Mesenchymal stem cell (in vitro differentiated cells and primary cell): ENCODE data around the gene MED29.

Experiments
- DNase-seq: peaks from one replicate; pipeline ENCODE4 v3.0.0-alpha.2; 2013
- H2AFZ ChIP-seq: one replicate; pipeline ENCODE4 v1.6.1; 2013; ENCODE audit warnings: low read depth, mild to moderate bottlenecking, control low read depth, inconsistent platforms, low read length, moderate library complexity
- H2AK5ac ChIP-seq: 2 replicates; pipeline ENCODE4 v1.6.1; 2013; ENCODE audit warnings: low read length, moderate library complexity, mild to moderate bottlenecking, inconsistent platforms; ENCODE audit not compliant: severe bottlenecking
- H2BK120ac ChIP-seq: one replicate; pipeline ENCODE4 v1.6.1; 2013; ENCODE audit warnings: low read depth, mild to moderate bottlenecking, inconsistent platforms, low read length, moderate library complexity
- H2BK12ac ChIP-seq, 2 experiments: one replicate each; pipeline ENCODE4 v1.6.1; 2013; ENCODE audit warnings: inconsistent platforms in 2 of 2, low read length in 2 of 2, mild to moderate bottlenecking in 2 of 2, moderate library complexity in 2 of 2, control low read depth in 1 of 2
- H2BK15ac ChIP-seq: one replicate; pipeline ENCODE4 v1.6.1; 2013; ENCODE audit warnings: mild to moderate bottlenecking, low read depth, inconsistent platforms; ENCODE audit not compliant: poor library complexity, severe bottlenecking
- H2BK5ac ChIP-seq: 2 replicates; pipeline ENCODE4 v1.6.1; 2013; ENCODE audit warnings: low read depth, mild to moderate bottlenecking, low read length, control low read depth, inconsistent platforms; ENCODE audit not compliant: poor library complexity, severe bottlenecking
- H3K14ac ChIP-seq, 2 experiments: one replicate each; pipeline ENCODE4 v1.6.1; 2013; ENCODE audit warnings: inconsistent platforms in 2 of 2, low read length in 2 of 2, control low read depth in 1 of 2, mild to moderate bottlenecking in 1 of 2, moderate library complexity in 1 of 2
- H3K18ac ChIP-seq, 2 experiments: one replicate each; pipeline ENCODE4 v1.6.1; 2013; ENCODE audit warnings: inconsistent platforms in 2 of 2, low read length in 2 of 2, control low read depth in 1 of 2, low read depth in 1 of 2, mild to moderate bottlenecking in 1 of 2
- H3K23ac ChIP-seq, 2 experiments: one replicate each; pipeline ENCODE4 v1.6.1; 2013; ENCODE audit warnings: inconsistent platforms in 2 of 2, low read length in 2 of 2, mild to moderate bottlenecking in 2 of 2, moderate library complexity in 2 of 2, control low read depth in 1 of 2
- H3K27ac ChIP-seq: 2 replicates; pipeline ENCODE4 v1.5.1; 2013; ENCODE audit warnings: mild to moderate bottlenecking, moderate library complexity, low read length, control low read depth, inconsistent platforms; ENCODE audit not compliant: poor library complexity, severe bottlenecking
- H3K27me3 ChIP-seq, 2 experiments: 2 replicates each; pipeline versions ENCODE4 v1.6.1 to v1.7.0; 2013; ENCODE audit warnings: low read length in 2 of 2, mild to moderate bottlenecking in 2 of 2, moderate library complexity in 2 of 2, control low read depth in 1 of 2, inconsistent platforms in 1 of 2; ENCODE audit not compliant: control insufficient read depth in 1 of 2, insufficient read depth in 1 of 2
- H3K36me3 ChIP-seq, 2 experiments: 2 replicates each; pipeline versions ENCODE4 v1.6.1 to v1.7.0; 2013; ENCODE audit warnings: low read length in 2 of 2, control low read depth in 1 of 2, inconsistent platforms in 1 of 2, low read depth in 1 of 2, mild to moderate bottlenecking in 1 of 2; ENCODE audit not compliant: insufficient read depth in 2 of 2, control insufficient read depth in 1 of 2
- H3K4ac ChIP-seq, 2 experiments: one replicate each; pipeline ENCODE4 v1.6.1; 2013; ENCODE audit warnings: inconsistent platforms in 2 of 2, low read length in 2 of 2, mild to moderate bottlenecking in 2 of 2, moderate library complexity in 2 of 2, control low read depth in 1 of 2, low read depth in 1 of 2
- H3K4me1 ChIP-seq: 2 replicates; pipeline ENCODE4 v1.6.1; 2013; ENCODE audit warnings: low read depth, low read length, control low read depth; ENCODE audit not compliant: control insufficient read depth, insufficient read depth
- H3K4me2 ChIP-seq: 2 replicates; pipeline ENCODE4 v1.6.1; 2013; ENCODE audit warnings: low read length, mild to moderate bottlenecking, inconsistent platforms; ENCODE audit not compliant: poor library complexity, severe bottlenecking
- H3K4me3 ChIP-seq, 2 experiments: 2 replicates each; pipeline versions ENCODE4 v1.5.1 to v1.7.0; 2013; ENCODE audit warnings: low read length in 2 of 2, mild to moderate bottlenecking in 2 of 2, control low read depth in 1 of 2, low read depth in 1 of 2; ENCODE audit not compliant: insufficient read depth in 1 of 2
- H3K79me1 ChIP-seq: replicated peaks from 2 replicates; pipeline ENCODE4 v1.6.1; 2013; ENCODE audit warnings: mild to moderate bottlenecking, control low read depth, low read length, inconsistent platforms; ENCODE audit not compliant: poor library complexity, severe bottlenecking
- H3K9ac ChIP-seq: 2 replicates; pipeline ENCODE4 v1.7.0; 2013; ENCODE audit warnings: mild to moderate bottlenecking, low read length, moderate library complexity
- H3K9me3 ChIP-seq: 2 replicates; pipeline ENCODE4 v1.7.0; 2013; ENCODE audit warnings: mild to moderate bottlenecking, low read length; ENCODE audit not compliant: control insufficient read depth
- H4K8ac ChIP-seq: one replicate; pipeline ENCODE4 v1.6.1; 2013; ENCODE audit warnings: inconsistent platforms, mild to moderate bottlenecking, low read length, moderate library complexity
- H4K91ac ChIP-seq: one replicate; pipeline ENCODE4 v1.6.1; 2013; ENCODE audit warnings: mild to moderate bottlenecking, low read length, inconsistent platforms
- WGBS: methylation state at CpG from one replicate; pipeline ENCODE4 v1.1.7; 2013; ENCODE audit warnings: mixed read lengths; 5-methylcytosine and 5-hydroxymethylcytosine counted together

MED29 gene

DNA sequence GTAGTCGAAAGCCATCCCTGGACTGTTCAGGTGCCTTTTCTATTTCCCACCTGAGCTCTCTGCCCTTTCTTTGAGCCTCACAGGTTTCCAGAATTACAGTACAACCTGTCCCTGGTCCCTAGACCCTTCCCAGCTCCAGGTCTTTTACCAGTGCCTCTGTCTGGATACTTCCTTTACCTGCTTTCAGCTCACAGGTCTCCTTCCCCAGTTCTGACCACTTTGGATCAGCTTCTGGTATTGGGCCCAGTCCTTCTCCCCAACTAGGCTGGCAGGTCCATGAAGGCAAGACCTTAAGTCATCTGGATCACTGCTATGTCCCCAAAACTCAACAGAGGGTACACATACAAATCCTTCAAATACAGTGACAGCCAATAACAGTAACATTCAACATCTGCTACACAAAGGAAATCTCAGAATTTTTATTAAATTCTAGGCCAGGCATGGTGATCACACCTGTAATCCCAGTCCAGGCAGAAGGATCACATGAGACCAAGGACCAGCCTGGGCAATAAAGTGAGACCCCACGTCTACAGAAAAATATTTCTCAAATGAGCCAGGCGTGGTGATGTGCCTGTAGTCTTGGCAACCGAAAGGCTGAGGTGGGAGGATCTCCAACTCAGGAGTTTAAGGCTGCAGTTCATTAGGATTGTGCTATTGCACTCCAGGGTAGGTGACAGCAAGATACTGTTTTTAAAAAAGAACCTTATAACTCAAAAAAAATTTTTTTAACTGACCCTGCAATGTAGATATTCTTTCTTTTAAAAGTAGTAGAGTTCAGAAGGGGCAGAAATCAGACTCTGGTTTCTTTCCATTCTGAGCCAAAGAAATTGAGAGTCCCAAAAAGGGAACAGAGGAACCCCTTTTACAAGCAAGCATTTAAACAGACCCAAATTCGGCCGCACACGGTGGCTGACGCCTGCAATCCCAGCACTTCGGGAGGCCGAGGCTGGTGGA, 43.2 kb downstream of the MED29 start:
- no peak overlapping the region for H2AFZ ChIP-seq
- no peak overlapping the region for H3K23ac ChIP-seq
- peak overlapping the region; percentile 99 for H3K9ac ChIP-seq
- H3K27ac ChIP-seq: no peak overlapping the region
- no peak overlapping the region for H2BK5ac ChIP-seq
- no peak overlapping the region for H2AK5ac ChIP-seq
- no peaks in the 10 kb centered on the region for H3K9me3 ChIP-seq
- H3K4me2 ChIP-seq: peak overlapping the region; percentile 59
- no peak overlapping the region for H4K8ac ChIP-seq
- no peak overlapping the region for H3K18ac ChIP-seq
- H3K14ac ChIP-seq: no peak overlapping the region
- DNase-seq: peak; percentile 27
- H3K27me3 ChIP-seq: no peaks in the 10 kb centered on the region
- H4K91ac ChIP-seq: no peak overlapping the region
- H3K4me3 ChIP-seq: peak overlapping the region; percentile 18 to 99
- H2BK120ac ChIP-seq: no peak overlapping the region
- H3K4me1 ChIP-seq: peaks cover 31% of the 10 kb centered on the region
- no peak overlapping the region for H3K4ac ChIP-seq
- WGBS: 81% methylated on average over 10 of the region's 10 CpGs
- H3K79me1 ChIP-seq: peaks cover 13% of the 10 kb centered on the region
- peaks cover 33 to 35% of the 10 kb centered on the region in 2 experiments for H3K36me3 ChIP-seq
- H2BK12ac ChIP-seq: no peak overlapping the region
- H2BK15ac ChIP-seq: no peak overlapping the region

DNA sequence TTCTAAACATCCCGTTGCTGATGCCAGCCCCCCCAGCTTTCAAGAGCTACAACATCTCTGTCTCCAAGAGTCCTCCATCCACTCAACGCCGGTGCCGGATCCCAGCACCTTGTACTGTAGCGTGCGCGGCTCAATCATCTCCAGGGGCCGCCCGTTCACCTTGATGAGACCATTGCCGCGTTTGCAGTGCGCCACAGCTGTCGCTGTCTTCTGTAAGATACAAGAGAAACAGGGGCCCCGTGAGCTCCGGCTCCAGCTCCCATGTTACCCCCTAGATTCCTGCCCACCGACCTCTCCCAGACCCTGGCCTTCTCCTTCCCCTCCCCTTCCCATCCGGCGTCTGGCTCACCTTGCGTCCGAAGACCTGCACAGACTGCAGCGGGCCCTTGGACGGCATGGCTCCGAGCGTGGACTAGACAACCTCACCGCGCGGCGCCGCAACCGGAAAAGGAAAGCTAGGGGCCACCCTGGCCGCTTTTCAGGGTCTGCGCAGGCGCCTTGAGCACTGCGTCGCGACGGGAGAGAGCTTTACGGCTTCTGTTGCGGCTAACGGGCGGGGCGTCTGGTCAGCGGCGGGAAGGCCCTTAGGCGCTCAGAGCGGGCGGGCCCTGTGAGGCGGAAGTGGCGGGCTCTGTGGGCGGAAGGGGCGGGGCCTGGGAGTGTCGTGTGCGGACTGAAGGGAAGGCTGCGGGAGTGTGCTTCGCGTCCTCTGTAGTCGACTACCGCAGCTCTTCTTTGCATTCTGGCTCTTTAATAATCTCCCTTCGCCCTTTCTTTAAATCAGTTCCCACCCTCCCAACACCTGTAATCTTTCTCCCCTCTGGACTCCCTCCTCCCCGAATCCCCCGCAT, 44.5 kb downstream of the MED29 start, which contains the start of gene RPS16:
TSS of gene RPS16 (minus strand) at position 451 of the 851 bp plus-strand sequence. CDS start at position 397, 54 bp downstream.
- peak within 1 kb of the TSS; percentile 87 for H2BK5ac ChIP-seq
- peak within 1 kb of the TSS; percentile 57 to 97 for H3K4ac ChIP-seq
- H3K9ac ChIP-seq: peak within 1 kb of the TSS; percentile 99
- H2BK15ac ChIP-seq: peak within 1 kb of the TSS; percentile 29
- H3K4me1 ChIP-seq: peaks cover 24% of the 10 kb centered on the region
- peak within 1 kb of the TSS; percentile 77 for H4K91ac ChIP-seq
- H3K4me3 ChIP-seq: peak within 1 kb of the TSS; percentile 99
- H3K18ac ChIP-seq: peak within 1 kb of the TSS; percentile 88 to 93
- H2BK12ac ChIP-seq: peak within 1 kb of the TSS in 1 of 2 experiments; percentile 35
- H3K23ac ChIP-seq: no peak within 1 kb of the TSS
- H3K9me3 ChIP-seq: no peaks in the 10 kb centered on the region
- H3K4me2 ChIP-seq: peak within 1 kb of the TSS; percentile 82
- H3K79me1 ChIP-seq: peaks cover 13% of the 10 kb centered on the region
- H2AK5ac ChIP-seq: peak within 1 kb of the TSS; percentile 77
- H3K36me3 ChIP-seq: peaks cover 33 to 35% of the 10 kb centered on the region in 2 experiments
- H3K14ac ChIP-seq: peak within 1 kb of the TSS in 1 of 2 experiments; percentile 95
- peak; percentile 97 for DNase-seq
- peak within 1 kb of the TSS; percentile 85 for H3K27ac ChIP-seq
- H3K27me3 ChIP-seq: no peaks in the 10 kb centered on the region
- peak within 1 kb of the TSS; percentile 86 for H4K8ac ChIP-seq
- H2AFZ ChIP-seq: no peak within 1 kb of the TSS
- H2BK120ac ChIP-seq: peak within 1 kb of the TSS; percentile 64
- WGBS: 1% methylated on average over 49 of the region's 61 CpGs

DNA sequence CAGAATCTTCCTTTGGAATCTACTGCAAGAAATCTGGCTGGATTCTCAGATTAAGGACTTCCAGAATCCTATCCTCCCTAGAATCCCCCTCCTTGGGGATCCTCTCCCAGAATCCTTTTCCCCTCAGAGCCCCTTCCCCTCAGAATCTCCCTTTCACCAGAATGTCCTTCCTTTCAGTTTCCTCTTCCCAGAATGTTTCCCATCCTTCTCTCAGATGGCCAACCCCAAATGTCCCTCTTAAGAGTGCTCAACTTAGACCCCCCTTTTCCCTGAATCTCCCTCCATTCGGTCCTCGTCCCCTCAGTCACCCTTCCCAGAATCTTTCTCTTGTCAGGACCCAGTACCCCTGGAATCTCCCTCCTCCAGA, 45.2 kb downstream of the MED29 start:
- Histone ChIP-seq H2BK15ac (peak overlapping the region; percentile 29), H2BK5ac (no peak overlapping the region), H2BK120ac (peak overlapping the region; percentile 24), H2BK12ac (peak overlapping the region in 1 of 2 experiments; percentile 35), H3K9ac (peak overlapping the region; percentile 99), H3K9me3 (no peaks in the 10 kb centered on the region), H3K27ac (peak overlapping the region; percentile 78), H3K79me1 (peaks cover 13% of the 10 kb centered on the region), H3K14ac (no peak overlapping the region), H3K4me3 (peak overlapping the region; percentile 3 to 99), H4K8ac (peak overlapping the region; percentile 69), H2AFZ (no peak overlapping the region), H3K36me3 (peaks cover 28 to 30% of the 10 kb centered on the region in 2 experiments), H4K91ac (no peak overlapping the region), H3K4me1 (peaks cover 18% of the 10 kb centered on the region), H2AK5ac (peak overlapping the region; percentile 77), H3K18ac (peak overlapping the region in 1 of 2 experiments; percentile 28), H3K23ac (no peak overlapping the region), H3K4ac (peak overlapping the region in 1 of 2 experiments; percentile 41), H3K27me3 (no peaks in the 10 kb centered on the region), H3K4me2 (peak overlapping the region; percentile 82)
- DNase-seq: no peak
- WGBS: 4% methylated on average over 2 of the region's 2 CpGs
